Measurements from ENCODE around the gene RUVBL2.

Gene RUVBL2
- 16.6 to 150 (median 45.4) reads per million in 9 experiments for total RNA-seq

- ATAC-seq (replicated peaks): peak; percentile 89
- Mint-ChIP-seq H3K27me3 (no peaks in the 10 kb centered on the region), H3K27ac (peak within 1 kb of the TSS; percentile 91 to 96), H3K4me1 (ENCODE audit: low read depth in 2 of 2) (peaks cover 28 to 45% of the 10 kb centered on the region in 2 donors), H3K36me3 (ENCODE audit: insufficient read depth) (peaks cover 19% of the 10 kb centered on the region), H3K4me3 (peak within 1 kb of the TSS; percentile 91 to 95), H3K9me3 (no peaks in the 10 kb centered on the region)
- DNase-seq: peak; percentile 97 to 99 (median 99)
Measured at GRCh38 chr19:48993175-48994034, at the start of gene RUVBL2, which contains the start of gene GYS1. Gene RUVBL2, plus strand, starts transcription at chr19:48993887. Its CDS starts 25 bp downstream, at chr19:48993912. Gene GYS1, minus strand, starts transcription at chr19:48993309. Its CDS starts 197 bp downstream, at chr19:48993112.

GRCh38 chr19:48945415-48945814 lies 48.3 kb upstream of the RUVBL2 start:
- no peaks in the 10 kb centered on the region for H3K9me3 Mint-ChIP-seq
- H3K27me3 Mint-ChIP-seq: no peaks in the 10 kb centered on the region
- no peak overlapping the region for H3K27ac Mint-ChIP-seq
- H3K4me3 Mint-ChIP-seq: no peak overlapping the region
- ATAC-seq (replicated peaks) (no peak), DNase-seq (no peak)
- no peaks in the 10 kb centered on the region for H3K36me3 Mint-ChIP-seq (ENCODE audit: insufficient read depth)
- no peaks in the 10 kb centered on the region for H3K4me1 Mint-ChIP-seq (ENCODE audit: low read depth in 2 of 2)

- Mint-ChIP-seq H3K4me1 (ENCODE audit: low read depth in 2 of 2) (no peaks in the 10 kb centered on the region), H3K9me3 (no peaks in the 10 kb centered on the region), H3K36me3 (ENCODE audit: insufficient read depth) (no peaks in the 10 kb centered on the region), H3K27me3 (no peaks in the 10 kb centered on the region), H3K4me3 (no peak overlapping the region), H3K27ac (no peak overlapping the region)
- DNase-seq (no peak), ATAC-seq (replicated peaks) (no peak)
Measured at GRCh38 chr19:48945817-48946216, 47.9 kb upstream of the RUVBL2 start.

GRCh38 chr19:48946463-48947257 lies 47.0 kb upstream of the RUVBL2 start:
- Mint-ChIP-seq H3K4me1 (ENCODE audit: low read depth in 2 of 2) (no peaks in the 10 kb centered on the region), H3K27ac (no peak overlapping the region)

GRCh38 chr19:48947258-48947542 lies 46.5 kb upstream of the RUVBL2 start:
- Mint-ChIP-seq H3K36me3 (ENCODE audit: insufficient read depth) (no peaks in the 10 kb centered on the region), H3K27me3 (no peaks in the 10 kb centered on the region), H3K4me3 (no peak overlapping the region), H3K9me3 (no peaks in the 10 kb centered on the region), H3K4me1 (ENCODE audit: low read depth in 2 of 2) (no peaks in the 10 kb centered on the region), H3K27ac (no peak overlapping the region)
- no peak for ATAC-seq (replicated peaks)
- no peak for DNase-seq

More at GRCh38 chr19:48946463-48947257, 47.0 kb upstream of the RUVBL2 start:
- ATAC-seq (replicated peaks) (no peak), DNase-seq (no peak)
- Mint-ChIP-seq H3K9me3 (no peaks in the 10 kb centered on the region), H3K4me3 (no peak overlapping the region), H3K36me3 (ENCODE audit: insufficient read depth) (no peaks in the 10 kb centered on the region), H3K27me3 (no peaks in the 10 kb centered on the region)

- peaks cover 3 to 4% of the 10 kb centered on the region in 2 donors for H3K4me1 Mint-ChIP-seq (ENCODE audit: low read depth in 2 of 2)
- ATAC-seq (replicated peaks) (no peak), DNase-seq (no peak)
- peaks cover 7% of the 10 kb centered on the region for H3K36me3 Mint-ChIP-seq (ENCODE audit: insufficient read depth)
- H3K4me3 Mint-ChIP-seq: no peak overlapping the region
- H3K27ac Mint-ChIP-seq: no peak overlapping the region
- no peaks in the 10 kb centered on the region for H3K27me3 Mint-ChIP-seq
- no peaks in the 10 kb centered on the region for H3K9me3 Mint-ChIP-seq
Measured at GRCh38 chr19:48950159-48950558, 43.5 kb upstream of the RUVBL2 start.

- Mint-ChIP-seq H3K9me3 (no peaks in the 10 kb centered on the region), H3K27me3 (no peaks in the 10 kb centered on the region), H3K4me3 (no peak overlapping the region), H3K4me1 (ENCODE audit: low read depth in 2 of 2) (peaks cover 9 to 11% of the 10 kb centered on the region in 2 donors), H3K36me3 (ENCODE audit: insufficient read depth) (peaks cover 10% of the 10 kb centered on the region), H3K27ac (no peak overlapping the region)
- DNase-seq: no peak
- no peak for ATAC-seq (replicated peaks)
Measured at GRCh38 chr19:48950830-48951519, 42.7 kb upstream of the RUVBL2 start.

- DNase-seq (no peak), ATAC-seq (replicated peaks) (no peak)
- H3K9me3 Mint-ChIP-seq: no peaks in the 10 kb centered on the region
- peaks cover 21% of the 10 kb centered on the region for H3K36me3 Mint-ChIP-seq (ENCODE audit: insufficient read depth)
- H3K27me3 Mint-ChIP-seq: no peaks in the 10 kb centered on the region
- H3K4me3 Mint-ChIP-seq: peak overlapping the region in 1 of 2 donors; percentile 42
- H3K27ac Mint-ChIP-seq: no peak overlapping the region
- H3K4me1 Mint-ChIP-seq (ENCODE audit: low read depth in 2 of 2): peaks cover 16% of the 10 kb centered on the region in 2 donors
Measured at GRCh38 chr19:48953141-48953540, 40.5 kb upstream of the RUVBL2 start.

GRCh38 chr19:48953990-48954594 lies 39.6 kb upstream of the RUVBL2 start:
- ATAC-seq (replicated peaks) (no peak), DNase-seq (no peak)
- Mint-ChIP-seq H3K4me1 (ENCODE audit: low read depth in 2 of 2) (peaks cover 16 to 18% of the 10 kb centered on the region in 2 donors), H3K4me3 (peak overlapping the region; percentile 88 to 91), H3K27ac (peak overlapping the region; percentile 89 to 91), H3K27me3 (no peaks in the 10 kb centered on the region), H3K9me3 (no peaks in the 10 kb centered on the region), H3K36me3 (ENCODE audit: insufficient read depth) (peaks cover 25% of the 10 kb centered on the region)

- peak within 1 kb of the TSS; percentile 89 to 91 for H3K27ac Mint-ChIP-seq
- DNase-seq: peak; percentile 68 to 77 (median 74)
- peaks cover 25% of the 10 kb centered on the region for H3K36me3 Mint-ChIP-seq (ENCODE audit: insufficient read depth)
- H3K4me3 Mint-ChIP-seq: peak within 1 kb of the TSS; percentile 88 to 91
- H3K9me3 Mint-ChIP-seq: no peaks in the 10 kb centered on the region
- peak; percentile 93 for ATAC-seq (replicated peaks)
- no peaks in the 10 kb centered on the region for H3K27me3 Mint-ChIP-seq
- H3K4me1 Mint-ChIP-seq (ENCODE audit: low read depth in 2 of 2): peaks cover 16 to 18% of the 10 kb centered on the region in 2 donors
Measured at GRCh38 chr19:48954595-48955307, 38.9 kb upstream of the RUVBL2 start, which contains the start of gene BAX. Gene BAX, plus strand, starts transcription at chr19:48954875. Its CDS starts 54 bp downstream, at chr19:48954929.

GRCh38 chr19:48955308-48955958 lies 38.3 kb upstream of the RUVBL2 start:
- Mint-ChIP-seq H3K36me3 (ENCODE audit: insufficient read depth) (peaks cover 25% of the 10 kb centered on the region), H3K4me3 (peak overlapping the region; percentile 88 to 91), H3K4me1 (ENCODE audit: low read depth in 2 of 2) (peaks cover 16 to 18% of the 10 kb centered on the region in 2 donors), H3K9me3 (no peaks in the 10 kb centered on the region), H3K27me3 (no peaks in the 10 kb centered on the region), H3K27ac (peak overlapping the region; percentile 69 to 91)
- DNase-seq (no peak), ATAC-seq (replicated peaks) (no peak)

- Mint-ChIP-seq H3K27ac (no peak overlapping the region), H3K36me3 (ENCODE audit: insufficient read depth) (peaks cover 33% of the 10 kb centered on the region), H3K4me1 (ENCODE audit: low read depth in 2 of 2) (peaks cover 29 to 38% of the 10 kb centered on the region in 2 donors), H3K4me3 (no peak overlapping the region), H3K27me3 (no peaks in the 10 kb centered on the region), H3K9me3 (no peaks in the 10 kb centered on the region)
- no peak for DNase-seq
- no peak for ATAC-seq (replicated peaks)
Measured at GRCh38 chr19:48958006-48958405, 35.7 kb upstream of the RUVBL2 start.
